H1 (cell line): ENCODE results near the gene MTFP1. TPM values are rescaled to one million over a fixed set of nuclear protein-coding genes. Genes with fewer than 3 reads are reported as not detected.

ENCODE experiments used
- CTCF ChIA-PET: fragments of 300-600 bp; sonication (Branson Sonifier 250); formaldehyde crosslinking; loops from one replicate; lab custom pipeline; 2021; ENCODE audit not compliant: partially characterized antibody; lab: Charles Lee
- POLR2A ChIA-PET: fragments of 300-600 bp; sonication (Branson Sonifier 250); formaldehyde crosslinking; loops from one replicate; lab custom pipeline; 2021; ENCODE audit warnings: inconsistent platforms; ENCODE audit not compliant: partially characterized antibody; lab: Charles Lee
- DNase-seq, 2 experiments: peaks; one replicate each; pipeline versions ENCODE4 v3.0.0 to v3.0.0-alpha.2; 2010 to 2022; ENCODE audit warnings: low spot score in 2 of 2, low read depth in 1 of 2, mixed read lengths in 1 of 2
- FAIRE-seq: peaks from 2 replicates; lab custom pipeline; 2011; peaks lifted over from hg19 to GRCh38; lab: Jason Lieb, UNC
- H2AFZ ChIP-seq: 2 replicates; pipeline ENCODE4 v1.8.1; 2012; ENCODE audit warnings: low read length, inconsistent platforms
- H2AK5ac ChIP-seq: 2 replicates; pipeline ENCODE4 v1.6.1; 2013; ENCODE audit warnings: low read depth, low read length
- H2BK120ac ChIP-seq: replicated peaks from 2 replicates; pipeline ENCODE3; 2013; ENCODE audit warnings: low read depth, low read length, inconsistent platforms
- H2BK12ac ChIP-seq: 2 replicates; pipeline ENCODE4 v1.6.1; 2013; ENCODE audit warnings: low read depth, low read length
- H2BK15ac ChIP-seq: 2 replicates; pipeline ENCODE4 v1.6.1; 2013; ENCODE audit warnings: low read length
- H2BK20ac ChIP-seq: 2 replicates; pipeline ENCODE4 v1.6.1; 2013; ENCODE audit warnings: low read length
- H2BK5ac ChIP-seq: 2 replicates; pipeline ENCODE4 v1.6.1; 2013; ENCODE audit warnings: low read depth, low read length
- H3K14ac ChIP-seq: 2 replicates; pipeline ENCODE4 v1.6.1; 2013; ENCODE audit warnings: inconsistent platforms; ENCODE audit not compliant: insufficient read length
- H3K18ac ChIP-seq: 2 replicates; pipeline ENCODE4 v1.6.1; 2013; ENCODE audit warnings: low read length; ENCODE audit errors: extremely low read depth
- H3K23ac ChIP-seq: 2 replicates; pipeline ENCODE4 v1.6.1; 2013; ENCODE audit warnings: inconsistent platforms; ENCODE audit not compliant: insufficient read length
- H3K23me2 ChIP-seq: 2 replicates; pipeline ENCODE4 v1.6.1; 2013; ENCODE audit warnings: low read depth, low read length
- H3K27ac ChIP-seq: 2 replicates; pipeline ENCODE4 v1.6.1; 2011; ENCODE audit warnings: low read depth, low read length, inconsistent platforms
- H3K27me3 ChIP-seq, 4 experiments: replicated peaks in 1 of 4; 1 replicate in 1 of 4; 2 replicates in 3 of 4; pipeline versions ENCODE4 v1.6.1 to v1.8.1; 2011 to 2013; ENCODE audit warnings: low read length in 3 of 4, mild to moderate bottlenecking in 3 of 4, inconsistent platforms in 2 of 4, mixed read lengths in 2 of 4, moderate library complexity in 1 of 4; ENCODE audit not compliant: control insufficient read depth in 3 of 4, insufficient read depth in 3 of 4; ENCODE audit errors: extremely low read depth in 1 of 4
- H3K36me3 ChIP-seq, 4 experiments: 2 replicates each; pipeline versions ENCODE4 v1.6.1 to v1.8.1; 2011 to 2013; ENCODE audit warnings: mild to moderate bottlenecking in 4 of 4, low read length in 3 of 4, moderate library complexity in 2 of 4, control low read depth in 1 of 4, inconsistent platforms in 1 of 4; ENCODE audit not compliant: insufficient read depth in 4 of 4, control insufficient read depth in 2 of 4
- H3K4ac ChIP-seq: replicated peaks from 2 replicates; pipeline ENCODE3; 2013; ENCODE audit warnings: low read length, low read depth, mixed read lengths, inconsistent platforms; ENCODE audit not compliant: insufficient read length
- H3K4me1 ChIP-seq, 4 experiments: replicated peaks in 1 of 4; 1 replicate in 1 of 4; 2 replicates in 3 of 4; pipeline versions ENCODE4 v1.6.1 to v1.8.1; 2011 to 2013; ENCODE audit warnings: low read length in 3 of 4, inconsistent platforms in 2 of 4, mixed read lengths in 1 of 4; ENCODE audit not compliant: insufficient read depth in 4 of 4, control insufficient read depth in 3 of 4
- H3K4me2 ChIP-seq, 2 experiments: 2 replicates each; pipeline versions ENCODE4 v1.6.1 to v1.8.1; 2011 to 2013; ENCODE audit warnings: low read depth in 2 of 2, low read length in 2 of 2, control low read depth in 1 of 2, inconsistent platforms in 1 of 2, mild to moderate bottlenecking in 1 of 2; ENCODE audit not compliant: insufficient read depth in 1 of 2
- H3K4me3 ChIP-seq, 4 experiments: fragments of 200-600, 300-600 bp in 1 of 4; sonication (generic), shearing (Covaris generic), sonication (Bioruptor Twin) in 1 of 4; 2 replicates each; pipeline versions ENCODE4 v1.5.1 to v1.8.1; 2011 to 2016; ENCODE audit warnings: low read length in 4 of 4, low read depth in 3 of 4, control low read depth in 2 of 4, inconsistent platforms in 2 of 4, mild to moderate bottlenecking in 2 of 4, mixed read lengths in 1 of 4, moderate library complexity in 1 of 4; ENCODE audit not compliant: insufficient read depth in 2 of 4; ENCODE audit errors: extremely low read depth in 1 of 4
- H3K56ac ChIP-seq: replicated peaks from 2 replicates; pipeline ENCODE3; 2013; ENCODE audit warnings: low read depth, mild to moderate bottlenecking, mixed read lengths, low read length, inconsistent platforms; ENCODE audit not compliant: insufficient read length
- H3K79me1 ChIP-seq: 2 replicates; pipeline ENCODE4 v1.6.1; 2013; ENCODE audit warnings: low read depth, low read length, control low read depth
- H3K79me2 ChIP-seq, 2 experiments: 2 replicates each; pipeline versions ENCODE4 v1.6.1 to v1.8.1; 2012 to 2013; ENCODE audit warnings: low read length in 2 of 2, mild to moderate bottlenecking in 2 of 2, inconsistent platforms in 1 of 2; ENCODE audit not compliant: insufficient read depth in 2 of 2, control insufficient read depth in 1 of 2
- H3K9ac ChIP-seq, 4 experiments: replicated peaks in 1 of 4; 1 replicate in 1 of 4; 2 replicates in 3 of 4; pipeline versions ENCODE4 v1.6.1 to v1.8.1; 2011 to 2013; ENCODE audit warnings: low read depth in 3 of 4, low read length in 3 of 4, control low read depth in 2 of 4, mild to moderate bottlenecking in 2 of 4, moderate library complexity in 2 of 4, inconsistent platforms in 1 of 4; ENCODE audit errors: extremely low read depth in 1 of 4
- H3K9me3 ChIP-seq, 2 experiments: 2 replicates each; pipeline versions ENCODE4 v1.6.1 to v1.8.1; 2012 to 2013; ENCODE audit warnings: mild to moderate bottlenecking in 2 of 2, moderate library complexity in 2 of 2, control low read depth in 1 of 2, inconsistent platforms in 1 of 2, low read depth in 1 of 2, low read length in 1 of 2, mixed read lengths in 1 of 2; ENCODE audit not compliant: insufficient read depth in 2 of 2
- H4K20me1 ChIP-seq, 2 experiments: replicated peaks in 1 of 2; 2 replicates each; pipeline versions ENCODE3 to v1.8.1; 2011 to 2013; ENCODE audit warnings: inconsistent platforms in 2 of 2, low read length in 2 of 2, mild to moderate bottlenecking in 1 of 2; ENCODE audit not compliant: insufficient read depth in 2 of 2, control insufficient read depth in 1 of 2
- H4K5ac ChIP-seq: 2 replicates; pipeline ENCODE4 v1.6.1; 2013; ENCODE audit warnings: low read length, low read depth, mixed read lengths, inconsistent platforms; ENCODE audit not compliant: insufficient read length
- H4K8ac ChIP-seq: 2 replicates; pipeline ENCODE4 v1.8.0; 2013; ENCODE audit warnings: mild to moderate bottlenecking, moderate library complexity, low read length, inconsistent platforms; ENCODE audit not compliant: insufficient read depth; ENCODE audit errors: extremely low read depth
- H4K91ac ChIP-seq: replicated peaks from 2 replicates; pipeline ENCODE3; 2013; ENCODE audit warnings: low read length, mixed read lengths, inconsistent platforms; ENCODE audit not compliant: insufficient read length
- ATF3 ChIP-seq: IDR thresholded peaks from 2 replicates; pipeline ENCODE4 v1.6.1; 2011; ENCODE audit warnings: low read depth, mild to moderate bottlenecking, low read length; ENCODE audit not compliant: insufficient read depth
- SAP30 ChIP-seq: fragments of 300-600 bp; sonication (generic); IDR thresholded peaks from 2 replicates; pipeline ENCODE4 v1.7.1; 2012; ENCODE audit warnings: low read length, moderate library complexity, mild to moderate bottlenecking, inconsistent platforms; ENCODE audit not compliant: insufficient read depth, insufficient replicate concordance
- SP2 ChIP-seq: IDR thresholded peaks from 2 replicates; pipeline ENCODE4 v1.6.1; 2012; ENCODE audit warnings: mild to moderate bottlenecking, low read length, inconsistent platforms
- WGBS, 2 experiments: shearing (Covaris generic) in 1 of 2; methylation state at CpG; one replicate each; pipeline versions ENCODE4 v1.1.6 to v1.1.7; 2013 to 2015; ENCODE audit warnings: low lambda C conversion rate in 2 of 2, mixed read lengths in 2 of 2, inconsistent platforms in 1 of 2, low coverage in 1 of 2, missing lambda C conversion rate in 1 of 2; ENCODE audit not compliant: insufficient replicate concordance in 2 of 2, insufficient coverage in 1 of 2, insufficient read length in 1 of 2; ENCODE audit errors: extremely low coverage in 1 of 2, missing lambda C conversion rate in 1 of 2; 5-methylcytosine and 5-hydroxymethylcytosine counted together
- polyA plus RNA-seq, 7 experiments: library from polyadenylated mRNA; depleted of rRNA in 3 of 7; stranded (reverse) in 5 of 7; unstranded in 2 of 7; fragments of >200 nt in 5 of 7; fragments of 200-250 nt in 2 of 7; gene quantifications; 1 replicate in 5 of 7; 2 replicates in 1 of 7; 4 replicates in 1 of 7; pipeline versions ENCODE4 v1.2.1 to v1.2.3, GENCODE V29; 2011 to 2013; ENCODE audit warnings: missing spikeins in 2 of 7, mixed read lengths in 2 of 7
- total RNA-seq: library from RNA; stranded (reverse); fragmentation: NEBNext Ultra II Directional; extraction: Animal tissue kit (Norgen Biotek cat#: 25700); gene quantifications from 2 replicates; pipeline ENCODE4 v1.2.1, GENCODE V29; 2021

Gene MTFP1
- total and polyA plus RNA-seq, 2 of the 8 experiments (the other 6 are each of a cell fraction or from before 2014, with no cell fraction given): 59.8 to 98.8 TPM

GRCh38 chr22:30471616-30472318, 46.2 kb downstream of the MTFP1 start, which contains the start of gene SEC14L3:
Gene SEC14L3 (minus strand): TSS chr22:30472017. CDS start chr22:30471958, 59 bp downstream.
- ChIA-PET POLR2A (no interaction called here), CTCF (interaction anchor here (1.0 to 5.9 kb wide), 6 partner anchors 13 to 132 kb away, joined by 3 to 48 read pairs (median 4); no protein-coding TSS in a partner anchor)
- Histone ChIP-seq H2AK5ac (no peak within 1 kb of the TSS), H3K4me1 (no peaks in the 10 kb centered on the region; a peak in 1 of 7 replicates), H4K91ac (no peak within 1 kb of the TSS), H3K23ac (no peak within 1 kb of the TSS), H4K20me1 (no peaks in the 10 kb centered on the region), H3K4me2 (no peak within 1 kb of the TSS), H3K18ac (no peak within 1 kb of the TSS), H3K14ac (no peak within 1 kb of the TSS), H4K5ac (no peak within 1 kb of the TSS), H2BK15ac (no peak within 1 kb of the TSS), H3K9me3 (no peaks in the 10 kb centered on the region), H3K23me2 (no peaks in the 10 kb centered on the region; the same call in 1 of the 2 replicates), H3K56ac (no peak within 1 kb of the TSS), H3K4ac (no peak within 1 kb of the TSS), H3K79me1 (no peaks in the 10 kb centered on the region), H3K36me3 (no peaks in the 10 kb centered on the region), H3K27ac (no peak within 1 kb of the TSS), H3K79me2 (no peaks in the 10 kb centered on the region), H3K4me3 (no peak within 1 kb of the TSS), H3K9ac (no peak within 1 kb of the TSS), H2BK20ac (no peak within 1 kb of the TSS), H4K8ac (no peak within 1 kb of the TSS), H2BK5ac (no peak within 1 kb of the TSS), H2BK12ac (peak within 1 kb of the TSS; percentile 60; the same call in 1 of the 2 replicates), H2BK120ac (no peak within 1 kb of the TSS), H2AFZ (no peak within 1 kb of the TSS), H3K27me3 (no peaks in the 10 kb centered on the region; a peak in 1 of 7 replicates)
- WGBS, 2 experiments: 82% methylated on average over 11 of the region's 13 CpGs; no CpG with 5 or more reads in 1 of the 2 experiments
- TF ChIP-seq SP2 (no peak), SAP30 (no peak), ATF3 (no peak)
- no peak for FAIRE-seq
- no peak for DNase-seq
